Measurements from ENCODE around the gene SERTAD2. TPM values are rescaled to one million over a fixed set of nuclear protein-coding genes. Genes with fewer than 3 reads are reported as not detected.

SERTAD2 gene
- total RNA-seq, 1 donor, result 7.8 TPM

DNA sequence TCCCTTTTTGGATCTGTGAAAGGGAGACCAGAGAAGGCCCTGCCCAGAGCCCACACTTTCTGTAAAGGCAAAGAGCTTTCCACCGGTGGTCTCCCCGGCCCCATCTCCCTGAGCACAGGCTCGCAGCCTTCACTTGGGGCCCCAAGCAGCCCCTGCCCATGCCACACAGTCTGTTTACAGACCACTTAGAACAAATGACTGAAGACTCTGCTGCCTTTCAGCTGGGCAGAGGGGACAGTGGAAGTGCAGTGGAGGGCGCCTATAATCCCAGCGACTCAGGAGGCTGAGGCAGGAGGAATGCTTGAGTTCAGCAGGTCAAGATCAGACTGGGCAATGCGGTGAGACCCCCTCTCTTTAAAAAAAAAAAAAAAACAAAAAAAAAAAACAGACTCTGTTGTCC, 28.9 kb downstream of the SERTAD2 start:
- TF ChIP-seq, protein P1, sequence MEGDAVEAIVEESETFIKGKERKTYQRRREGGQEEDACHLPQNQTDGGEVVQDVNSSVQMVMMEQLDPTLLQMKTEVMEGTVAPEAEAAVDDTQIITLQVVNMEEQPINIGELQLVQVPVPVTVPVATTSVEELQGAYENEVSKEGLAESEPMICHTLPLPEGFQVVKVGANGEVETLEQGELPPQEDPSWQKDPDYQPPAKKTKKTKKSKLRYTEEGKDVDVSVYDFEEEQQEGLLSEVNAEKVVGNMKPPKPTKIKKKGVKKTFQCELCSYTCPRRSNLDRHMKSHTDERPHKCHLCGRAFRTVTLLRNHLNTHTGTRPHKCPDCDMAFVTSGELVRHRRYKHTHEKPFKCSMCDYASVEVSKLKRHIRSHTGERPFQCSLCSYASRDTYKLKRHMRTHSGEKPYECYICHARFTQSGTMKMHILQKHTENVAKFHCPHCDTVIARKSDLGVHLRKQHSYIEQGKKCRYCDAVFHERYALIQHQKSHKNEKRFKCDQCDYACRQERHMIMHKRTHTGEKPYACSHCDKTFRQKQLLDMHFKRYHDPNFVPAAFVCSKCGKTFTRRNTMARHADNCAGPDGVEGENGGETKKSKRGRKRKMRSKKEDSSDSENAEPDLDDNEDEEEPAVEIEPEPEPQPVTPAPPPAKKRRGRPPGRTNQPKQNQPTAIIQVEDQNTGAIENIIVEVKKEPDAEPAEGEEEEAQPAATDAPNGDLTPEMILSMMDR (IDR thresholded peaks at IDR 0.05; ENCODE audit: insufficient read depth, low read depth, low read length), result no peak
- DNase-seq (ENCODE audit: low read depth), result no peak
- no peak overlapping the region for H3K4me3 ChIP-seq (ENCODE audit: low read depth, low read length)

GRCh38 chr2:64624108-64624610, 29.6 kb downstream of the SERTAD2 start:
- no peak overlapping the region for H3K4me3 ChIP-seq (ENCODE audit: low read depth, low read length)
- TF ChIP-seq, protein P1 (IDR thresholded peaks at IDR 0.05; ENCODE audit: insufficient read depth, low read depth, low read length), result no peak
- DNase-seq (ENCODE audit: low read depth), result no peak

GRCh38 chr2:64623242-64623850, 30.4 kb downstream of the SERTAD2 start:
- DNase-seq (ENCODE audit: low read depth), result no peak
- TF ChIP-seq, protein P1 (IDR thresholded peaks at IDR 0.05; ENCODE audit: insufficient read depth, low read depth, low read length), result no peak
- H3K4me3 ChIP-seq (ENCODE audit: low read depth, low read length), result no peak overlapping the region

GRCh38 chr2:64622443-64623241, 31.1 kb downstream of the SERTAD2 start:
- TF ChIP-seq, protein P1 (IDR thresholded peaks at IDR 0.05; ENCODE audit: insufficient read depth, low read depth, low read length), result peak; percentile 41
- no peak overlapping the region for H3K4me3 ChIP-seq (ENCODE audit: low read depth, low read length)
- DNase-seq (ENCODE audit: low read depth), result no peak

- TF ChIP-seq, protein P1 (IDR thresholded peaks at IDR 0.05; ENCODE audit: insufficient read depth, low read depth, low read length), result no peak
- no peak overlapping the region for H3K4me3 ChIP-seq (ENCODE audit: low read depth, low read length)
- DNase-seq (ENCODE audit: low read depth), result no peak
Observed at GRCh38 chr2:64620661-64621060, 33.1 kb downstream of the SERTAD2 start.

GRCh38 chr2:64617631-64618151, 36.0 kb downstream of the SERTAD2 start:
- TF ChIP-seq, protein P1 (IDR thresholded peaks at IDR 0.05; ENCODE audit: insufficient read depth, low read depth, low read length), result no peak
- H3K4me3 ChIP-seq (ENCODE audit: low read depth, low read length), result no peak overlapping the region
- DNase-seq (ENCODE audit: low read depth), result no peak
